Glomerular visceral epithelial cell (primary cell): ENCODE results near the gene NLRC5.
"Not testable (repeated sequence)": the region's sequence is repeated elsewhere in the genome, so short reads cannot be mapped to it uniquely, and the experiment has no call there.

Experiments used
- DNase-seq: peaks from one replicate; pipeline ENCODE4 v3.0.0-alpha.2; 2016; ENCODE audit errors: extremely low spot score

The NLRC5 gene

GRCh38 chr16:57104706-57105105 lies 115.3 kb downstream of the NLRC5 start:
- DNase-seq, result no peak

- DNase-seq, result no peak
Observed at GRCh38 chr16:57105184-57105583, 115.8 kb downstream of the NLRC5 start.

DNA sequence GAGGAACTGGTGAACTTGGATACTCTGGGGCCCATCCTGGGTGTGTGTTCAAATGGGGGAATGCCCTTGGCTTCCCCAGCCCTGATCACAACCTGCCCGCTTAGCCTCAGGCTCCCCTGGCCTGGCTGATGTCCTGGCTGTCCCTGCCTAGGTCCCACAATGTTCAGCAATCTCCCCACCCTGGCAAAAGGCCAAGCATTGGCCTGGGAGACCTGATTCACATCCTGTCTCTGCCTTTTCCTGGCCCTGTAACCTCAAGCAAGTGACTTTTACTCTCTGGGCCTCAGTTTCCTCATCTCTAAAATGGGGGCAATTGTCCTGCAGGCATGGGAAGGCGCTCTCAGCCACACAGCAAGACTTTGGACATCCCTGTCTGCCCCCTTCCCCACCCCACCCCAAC lies 117.4 kb downstream of the NLRC5 start:
- peak; percentile 18 for DNase-seq

- DNase-seq, result no peak
Observed at GRCh38 chr16:57107321-57107922, 118.1 kb downstream of the NLRC5 start.

- no peak for DNase-seq
Observed at GRCh38 chr16:57108432-57108831, 119.1 kb downstream of the NLRC5 start.

DNA sequence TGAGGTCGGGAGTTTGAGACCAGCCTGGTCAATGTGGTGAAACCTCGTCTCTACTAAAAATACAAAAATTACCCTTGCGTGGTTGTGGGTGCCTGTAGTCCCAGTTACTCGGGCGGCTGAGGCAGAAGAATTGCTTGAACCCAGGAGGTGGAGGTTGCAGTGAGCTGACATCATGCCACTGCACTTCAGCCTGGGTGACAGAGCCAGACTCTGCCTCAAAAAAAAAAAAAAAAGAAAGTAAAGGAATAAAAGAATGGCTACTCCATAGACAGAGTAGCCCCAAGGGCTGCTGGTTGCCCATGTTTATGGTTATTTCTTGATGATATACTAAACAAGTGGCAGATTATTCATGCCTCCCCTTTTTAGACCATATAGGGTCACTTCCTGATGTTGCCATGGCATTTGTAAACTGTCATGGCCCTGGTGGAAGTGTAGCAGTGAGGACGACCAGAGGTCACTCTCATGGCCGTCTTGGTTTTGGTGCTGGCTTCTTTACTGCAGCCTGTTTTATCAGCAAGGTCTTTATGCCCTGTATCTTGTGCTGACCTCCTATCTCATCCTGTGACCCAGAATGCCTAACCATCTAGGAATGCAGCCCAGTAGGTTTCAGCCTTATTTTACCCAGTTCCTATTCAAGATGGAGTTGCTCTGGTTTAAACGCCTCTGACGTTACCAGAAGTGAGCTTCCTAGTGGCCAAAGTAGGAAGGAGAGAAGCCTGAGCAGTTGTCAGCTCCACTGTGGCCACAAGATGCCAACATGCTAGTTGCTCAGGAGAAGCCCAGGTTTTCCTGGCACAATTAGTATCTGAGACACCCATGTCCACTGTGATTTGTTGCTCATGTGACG lies 120.1 kb downstream of the NLRC5 start:
- DNase-seq, result not testable (repeated sequence)

DNA sequence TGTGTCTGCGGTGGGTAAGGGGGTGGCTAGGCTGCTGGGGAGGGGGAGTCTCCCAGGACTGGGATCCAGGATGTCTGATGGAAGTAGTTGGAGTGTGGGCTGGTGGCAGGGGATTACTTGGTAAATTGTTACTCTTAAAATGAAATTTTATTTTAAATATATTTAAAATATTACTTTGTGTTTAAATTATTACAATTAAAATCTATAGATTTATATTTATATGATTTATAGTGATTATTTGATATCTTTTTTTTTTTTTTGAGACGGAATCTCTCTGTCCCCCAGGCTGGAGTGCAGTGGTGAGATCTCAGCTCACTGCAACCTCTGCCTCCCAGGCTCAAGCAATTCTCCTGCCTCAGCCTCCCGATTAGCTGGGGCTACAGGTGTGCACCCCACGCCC lies 121.6 kb downstream of the NLRC5 start:
- DNase-seq, result no peak

- DNase-seq, result no peak
Observed at GRCh38 chr16:57111420-57111819, 122.1 kb downstream of the NLRC5 start.

- DNase-seq, result no peak
Observed at GRCh38 chr16:57112403-57113041, 123.2 kb downstream of the NLRC5 start.

DNA sequence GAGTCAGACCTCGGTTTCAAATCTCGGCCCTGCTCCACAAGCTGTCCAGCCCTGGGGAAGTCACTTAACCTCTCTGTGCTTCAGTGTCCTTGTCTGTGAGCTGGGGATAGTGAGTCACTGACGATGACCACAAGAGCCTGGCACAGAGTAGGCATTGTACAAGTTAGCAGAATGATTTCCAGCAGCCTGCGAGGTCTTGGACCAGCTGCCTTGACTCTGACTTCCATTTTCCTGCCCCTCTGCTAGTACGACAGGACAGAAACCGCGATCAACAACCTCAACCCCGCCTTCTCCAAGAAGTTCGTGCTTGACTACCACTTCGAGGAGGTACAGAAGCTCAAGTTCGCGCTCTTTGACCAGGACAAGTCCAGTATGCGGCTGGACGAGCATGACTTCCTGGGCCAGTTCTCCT lies 123.7 kb downstream of the NLRC5 start:
- DNase-seq, result peak; percentile 77

GRCh38 chr16:57113664-57114063 lies 124.3 kb downstream of the NLRC5 start:
- no peak for DNase-seq

- DNase-seq, result no peak
Observed at GRCh38 chr16:57115168-57115513, 125.8 kb downstream of the NLRC5 start.

- DNase-seq, result no peak
Observed at GRCh38 chr16:57115514-57116182, 126.3 kb downstream of the NLRC5 start.

GRCh38 chr16:57118461-57119084 lies 129.2 kb downstream of the NLRC5 start:
- no peak for DNase-seq

DNA sequence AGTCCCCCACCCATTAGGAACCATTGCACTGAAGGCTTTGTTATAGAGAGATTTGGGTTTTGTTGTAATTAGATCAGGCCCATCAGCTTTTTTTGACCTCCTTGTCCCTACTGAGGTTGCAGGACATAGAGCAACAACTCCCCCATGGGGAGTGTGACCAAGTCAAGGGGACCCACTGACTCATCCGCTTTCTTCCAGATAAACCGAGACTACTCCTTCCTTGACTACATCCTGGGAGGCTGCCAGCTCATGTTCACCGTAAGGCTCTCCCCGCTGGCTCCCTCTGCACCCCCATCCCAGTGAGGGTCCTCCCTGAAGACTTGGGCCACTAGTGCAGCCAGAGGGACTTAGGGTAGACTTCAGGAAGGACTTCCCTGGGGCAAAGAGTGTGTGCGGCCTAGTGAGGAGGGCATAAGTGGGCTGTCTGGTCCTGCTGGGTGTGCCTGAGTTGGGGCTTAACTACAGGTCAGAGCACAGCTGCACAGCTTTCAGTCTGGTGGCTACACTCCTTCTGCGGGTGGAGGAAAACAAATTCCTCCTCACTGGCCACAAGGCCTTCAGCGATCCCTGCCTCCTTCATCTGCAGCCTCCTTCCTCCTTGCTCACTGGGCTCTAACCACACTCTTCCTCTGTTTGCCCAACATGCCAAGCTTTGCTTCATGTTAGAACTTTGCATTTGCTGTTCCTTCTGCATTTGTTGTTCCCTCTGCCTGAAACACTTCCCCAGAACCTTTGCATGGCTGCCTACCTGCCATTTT lies 134.0 kb downstream of the NLRC5 start:
- DNase-seq, result no peak

DNA sequence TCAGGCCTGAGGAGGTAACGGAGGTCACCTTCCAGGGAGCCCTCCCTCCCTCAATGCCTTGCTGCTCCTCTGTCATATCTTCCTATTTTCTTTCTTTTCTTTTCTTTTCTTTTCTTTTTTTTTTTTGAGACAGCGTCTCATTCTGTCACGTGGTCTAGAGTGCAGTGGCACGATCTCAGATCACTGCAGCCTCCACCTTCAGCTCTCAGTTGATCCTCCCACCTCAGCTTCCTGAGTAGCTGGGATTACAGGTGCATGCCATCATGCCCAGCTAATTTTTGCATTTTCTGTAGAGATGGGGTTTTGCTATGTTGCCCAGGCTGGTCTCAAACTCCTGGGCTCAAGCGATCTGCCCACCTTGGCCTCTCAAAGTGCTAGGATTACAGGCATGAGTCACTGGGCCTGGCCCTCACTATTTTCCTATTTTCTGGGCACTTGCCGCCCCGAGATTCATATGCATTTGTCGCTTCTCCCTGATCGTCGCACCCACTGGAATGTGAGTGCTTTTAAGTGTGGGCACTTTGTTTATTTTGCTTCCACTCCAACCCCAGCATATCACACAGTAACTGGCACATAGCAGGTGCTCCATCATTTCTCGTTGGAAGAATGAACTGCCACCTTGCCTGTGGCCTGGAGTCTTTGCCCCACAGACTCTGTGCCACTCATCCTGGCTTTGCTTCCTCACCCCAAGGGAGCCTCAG lies 134.8 kb downstream of the NLRC5 start:
- no peak for DNase-seq

- no peak for DNase-seq
Observed at GRCh38 chr16:57125376-57125775, 136.0 kb downstream of the NLRC5 start.

- no peak for DNase-seq
Observed at GRCh38 chr16:57125969-57126368, 136.6 kb downstream of the NLRC5 start.

DNA sequence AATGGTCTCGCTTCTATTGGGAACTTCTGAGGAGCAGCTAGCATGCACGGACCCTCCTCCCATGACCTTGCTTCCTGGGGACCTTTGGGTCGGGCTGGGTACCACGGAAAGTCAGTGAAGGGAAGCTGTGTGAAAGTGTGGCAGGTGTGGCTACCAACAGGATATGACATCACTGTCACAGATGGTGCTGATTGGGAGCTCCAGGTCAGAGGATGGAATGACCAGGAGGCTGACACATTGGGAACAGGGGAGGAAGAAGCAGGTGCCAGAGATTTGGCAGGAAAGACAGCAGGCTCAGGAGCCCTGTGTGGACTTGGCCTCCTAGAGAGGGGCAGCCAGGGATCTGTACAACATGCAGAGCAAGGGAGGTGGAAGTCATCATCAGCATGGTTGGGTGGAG lies 137.1 kb downstream of the NLRC5 start:
- no peak for DNase-seq

DNA sequence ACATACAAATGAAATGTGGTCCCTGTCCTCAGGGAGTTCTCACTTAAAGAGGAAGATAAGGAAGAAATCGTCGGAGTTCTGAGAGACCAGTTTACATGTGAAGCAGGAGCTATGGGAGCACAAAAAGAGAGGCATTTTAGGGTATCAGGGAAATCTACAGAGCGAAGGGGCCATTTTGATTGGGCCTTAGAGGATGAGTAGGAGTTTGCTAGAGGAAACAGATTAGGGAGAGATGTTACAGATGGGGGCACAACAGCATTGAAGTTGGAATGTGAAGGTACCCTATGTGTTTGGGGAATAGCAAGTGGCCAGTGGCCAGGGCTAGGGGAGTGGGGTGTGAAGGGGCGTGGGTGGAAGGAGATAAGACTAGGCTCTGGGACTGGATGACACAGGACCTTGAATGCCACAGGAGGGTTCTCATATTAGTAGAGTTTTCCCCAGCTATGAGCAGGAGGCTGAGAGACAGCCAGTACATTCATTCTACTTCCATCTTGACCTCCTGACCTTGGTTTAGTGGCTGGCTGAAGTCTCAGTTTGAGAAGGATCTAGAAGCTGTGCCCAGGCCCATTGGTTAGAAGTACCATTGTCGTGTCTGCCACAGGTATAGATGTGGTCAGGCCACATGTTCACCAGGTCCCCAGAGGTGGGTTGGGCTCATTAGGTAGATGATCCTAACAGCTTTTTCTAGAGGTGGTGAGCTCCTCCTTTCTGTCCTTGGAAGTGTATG lies 137.8 kb downstream of the NLRC5 start:
- no peak for DNase-seq
